HG03439 (cell line): ENCODE results near the gene GARIN5B.

Source experiments
- ATAC-seq: cut with Tn5 transposase; IDR thresholded peaks from one replicate; pipeline ENCODE4 v1.9.1; 2021; ENCODE audit warnings: mild to moderate bottlenecking, moderate library complexity; ENCODE audit not compliant: unreplicated experiment

The GARIN5B gene

DNA sequence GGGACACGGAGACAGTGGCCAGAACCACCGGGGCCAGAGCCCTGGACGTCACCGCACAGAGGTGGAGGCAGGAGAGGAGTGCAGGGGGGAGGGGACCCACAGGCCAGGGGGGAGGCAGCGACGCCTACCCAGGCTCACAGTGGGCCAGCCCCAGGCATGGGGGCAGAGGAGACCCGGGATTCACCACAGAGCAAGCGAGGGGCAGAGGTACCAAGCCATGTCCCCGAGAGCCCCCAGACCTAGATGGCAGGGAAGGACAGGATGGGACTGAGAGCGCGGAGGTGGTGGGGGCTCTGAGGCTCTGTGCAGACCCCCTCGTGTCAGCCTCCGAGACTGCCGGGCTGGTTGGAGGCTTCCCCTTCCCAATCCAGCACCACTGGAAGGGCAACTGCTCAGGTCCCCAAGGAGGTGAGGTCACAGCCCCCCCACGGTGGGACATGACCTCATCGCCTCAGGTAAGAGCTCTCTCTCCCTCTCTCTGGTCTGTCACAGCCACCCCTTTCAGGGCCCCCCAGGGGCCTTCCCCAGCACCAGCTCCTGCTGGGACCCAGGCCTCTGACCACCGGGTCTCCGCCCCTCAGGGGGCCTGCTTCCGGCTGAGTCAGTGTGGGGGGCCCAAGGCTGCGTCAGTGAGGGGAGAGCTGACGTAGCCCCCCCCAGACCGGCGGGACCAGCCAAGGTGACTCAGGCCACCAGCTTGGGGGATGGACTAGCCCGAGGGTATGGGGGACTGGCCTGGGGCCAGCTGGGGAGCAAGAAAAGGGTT lies 9.4 kb upstream of the GARIN5B start:
- ATAC-seq = no peak

DNA sequence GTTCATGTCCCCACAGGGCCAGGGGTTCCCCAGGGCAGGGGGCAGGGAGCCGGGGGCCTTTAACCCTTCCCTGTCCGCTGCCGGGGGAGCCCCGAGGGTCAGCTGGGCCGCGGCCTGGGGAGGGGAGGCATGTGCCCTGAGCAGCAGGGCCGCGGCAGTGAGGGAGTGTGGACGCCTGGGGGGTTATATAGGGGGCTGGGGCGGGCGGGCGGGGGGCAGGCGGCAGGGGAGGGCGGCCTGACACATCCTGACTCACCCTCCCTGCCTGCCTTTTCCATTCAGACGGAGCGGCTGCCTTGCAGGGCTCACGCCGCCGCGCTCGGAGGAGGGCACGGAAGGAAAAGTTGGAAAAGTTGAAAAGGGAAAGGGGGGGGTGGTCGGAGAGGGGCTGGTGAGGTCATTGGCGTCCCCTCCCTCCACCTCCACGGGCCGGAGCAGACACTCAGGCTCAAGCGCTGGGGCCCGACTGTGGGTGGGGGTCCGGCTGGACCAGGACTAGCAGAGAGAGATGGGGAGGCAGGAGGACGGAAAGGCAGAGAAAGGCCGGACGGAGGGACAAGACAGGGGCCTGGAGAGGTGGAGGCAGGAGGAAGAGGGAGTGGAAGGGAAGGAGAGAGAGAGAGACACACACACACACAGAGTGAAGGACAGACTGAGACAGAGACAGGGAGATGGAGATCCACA lies 7.4 kb upstream of the GARIN5B start, which contains the start of gene IL11:
Gene IL11 (minus strand): TSS at position 159 of the 684 bp plus-strand sequence. CDS start 153 bp downstream, at position 6.
- no peak for ATAC-seq

DNA sequence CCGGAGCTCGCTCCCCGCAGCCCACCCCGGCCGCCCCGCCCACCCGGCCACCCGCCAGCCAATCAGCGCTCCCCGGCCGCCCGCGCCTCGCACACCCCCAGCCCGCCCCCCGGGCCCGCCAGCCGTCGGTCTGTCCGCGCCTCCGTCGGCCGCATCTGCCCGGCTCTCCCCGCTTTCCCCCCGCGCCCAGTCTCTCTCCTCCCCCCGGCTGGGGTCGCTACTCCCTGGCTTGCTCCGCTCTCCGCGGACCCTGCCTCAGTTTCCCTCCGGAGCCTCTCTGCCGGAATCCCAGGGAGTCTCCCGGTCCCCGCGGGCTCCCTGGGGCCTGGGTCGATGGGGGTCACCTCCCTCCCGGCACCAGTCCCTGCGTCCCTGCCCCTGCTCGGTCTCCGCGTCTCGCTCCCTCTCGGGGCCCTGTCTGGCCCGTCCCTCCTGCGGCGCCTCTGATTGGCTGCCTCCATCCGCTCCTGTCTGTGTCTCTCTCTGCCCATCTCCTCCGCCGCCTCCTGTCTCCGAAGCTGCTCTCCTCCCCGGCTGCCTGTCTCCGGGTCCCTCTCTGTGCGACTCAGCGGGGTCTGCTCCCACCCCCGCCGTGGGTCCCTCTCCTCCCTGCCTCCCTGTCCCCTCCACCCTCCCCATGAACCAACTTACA lies 6.7 kb upstream of the GARIN5B start:
- ATAC-seq = no peak

DNA sequence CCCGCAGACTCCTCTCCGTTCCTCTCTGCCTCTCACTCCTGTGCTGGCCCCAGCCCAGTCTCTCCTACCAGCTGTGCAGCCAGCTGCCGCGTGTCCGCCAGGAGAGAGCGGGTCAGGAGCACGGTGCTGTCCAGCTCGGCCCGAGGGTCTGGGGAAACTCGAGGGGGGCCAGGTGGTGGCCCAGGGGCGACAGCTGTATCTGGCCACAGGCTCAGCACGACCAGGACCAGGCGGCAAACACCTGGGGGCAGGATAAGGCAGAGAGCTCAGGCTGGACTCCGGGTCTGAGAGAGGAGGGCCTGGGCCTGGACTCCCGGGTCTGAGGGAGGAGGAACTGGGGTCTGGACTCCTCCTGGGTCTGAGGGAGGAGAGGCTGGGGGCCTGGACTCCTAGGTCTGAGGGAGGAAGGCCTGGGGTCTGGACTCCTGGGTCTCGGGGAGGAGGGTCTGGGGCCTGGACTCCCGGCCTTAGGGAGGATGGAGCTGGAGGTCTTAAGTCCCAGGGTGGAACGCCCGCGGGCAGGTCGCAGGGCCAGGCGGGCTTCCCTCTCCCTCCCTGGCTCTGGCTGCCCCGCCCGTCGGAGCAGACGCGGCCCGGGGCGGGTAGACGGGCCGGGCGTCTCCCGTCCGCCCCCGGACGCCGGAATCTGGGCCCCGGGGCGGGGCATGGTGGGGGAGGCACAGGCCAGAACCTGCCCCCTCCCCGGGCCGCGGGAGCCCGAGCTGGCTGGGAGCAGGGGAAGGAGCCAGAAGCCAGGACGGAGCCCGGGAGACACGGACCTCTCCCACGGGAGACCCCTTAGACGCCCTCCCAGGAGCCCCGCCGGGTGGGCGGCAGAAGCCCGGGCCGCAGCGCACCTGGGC lies 5.9 kb upstream of the GARIN5B start:
- no peak for ATAC-seq

DNA sequence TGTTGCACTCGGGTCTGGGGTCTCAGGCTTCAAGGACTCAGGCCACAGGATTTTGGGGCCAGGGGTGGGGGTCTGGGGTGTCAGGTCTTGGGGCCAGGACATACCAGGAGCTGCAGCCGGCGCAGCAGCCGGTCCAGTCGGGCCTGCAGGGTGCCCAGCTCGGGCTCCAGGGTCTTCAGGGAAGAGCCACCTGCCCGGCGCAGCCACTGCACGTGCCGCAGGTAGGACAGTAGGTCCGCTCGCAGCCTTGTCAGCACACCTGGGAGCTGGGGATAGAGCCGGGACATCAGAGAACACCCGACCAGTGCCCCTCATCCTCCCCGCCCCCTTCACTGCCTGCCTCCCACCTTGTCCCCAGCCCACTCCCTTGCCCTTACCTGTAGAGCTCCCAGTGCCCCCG lies 5.0 kb upstream of the GARIN5B start:
- no peak for ATAC-seq

DNA sequence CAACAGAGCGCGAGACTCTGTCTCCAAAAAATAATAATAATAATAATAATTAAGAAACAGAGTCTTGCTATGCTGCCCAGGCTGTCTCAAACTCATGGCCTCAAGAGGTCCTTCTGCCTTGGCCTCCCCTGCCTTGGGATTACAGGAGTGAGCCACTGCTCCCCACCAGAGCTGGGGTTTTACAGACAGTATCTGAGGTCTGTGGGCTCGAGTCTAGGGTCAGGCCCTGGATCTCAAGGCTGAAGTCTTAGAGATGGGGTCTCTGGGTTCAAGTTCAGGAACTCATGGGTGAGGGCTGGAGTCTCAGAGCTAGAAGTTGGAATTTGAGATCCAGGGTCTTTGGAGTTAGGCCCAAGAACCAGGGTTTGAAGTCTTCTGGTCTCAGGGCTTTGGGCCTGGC lies 3.7 kb upstream of the GARIN5B start:
- ATAC-seq = no peak

DNA sequence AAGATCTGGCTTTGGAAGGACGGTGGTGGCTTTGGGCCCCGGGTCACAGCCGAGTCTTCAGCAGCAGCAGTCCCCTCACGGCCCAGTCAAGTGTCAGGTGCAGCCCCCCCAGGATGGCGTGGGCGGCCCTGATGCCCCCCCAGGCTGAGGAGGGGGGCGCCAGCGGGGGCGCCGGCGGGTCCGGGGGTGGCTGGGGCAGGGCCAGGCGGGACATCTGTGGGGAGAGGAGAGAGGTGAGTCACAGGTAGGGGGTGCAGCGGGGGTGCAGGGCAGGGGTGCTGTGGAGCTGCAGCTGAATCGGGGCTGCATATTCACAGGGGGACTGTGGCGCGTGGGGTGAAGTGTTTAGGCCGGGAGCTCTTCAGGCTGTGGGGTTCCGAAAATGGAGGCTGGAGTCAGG lies 2.9 kb upstream of the GARIN5B start:
- no peak for ATAC-seq

DNA sequence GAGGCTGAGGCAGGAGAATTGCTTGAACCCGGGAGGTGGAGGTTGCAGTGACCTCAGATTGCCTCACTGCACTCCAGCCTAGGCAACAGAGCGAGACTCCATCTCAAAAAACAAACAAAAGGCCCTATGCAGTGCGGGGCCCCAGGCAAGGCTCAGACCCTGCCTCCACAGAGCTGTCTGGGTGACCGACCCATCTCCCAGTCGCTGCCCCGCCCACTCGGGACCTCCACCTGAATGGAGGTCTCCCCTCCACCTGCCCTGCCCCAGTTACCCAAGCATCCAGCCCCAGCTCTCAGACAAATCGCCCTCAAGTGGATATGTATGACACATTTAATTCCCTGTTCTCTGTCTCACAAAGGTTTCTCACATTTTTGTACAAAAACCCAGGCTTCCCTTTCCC lies 2.2 kb upstream of the GARIN5B start:
- no peak for ATAC-seq

DNA sequence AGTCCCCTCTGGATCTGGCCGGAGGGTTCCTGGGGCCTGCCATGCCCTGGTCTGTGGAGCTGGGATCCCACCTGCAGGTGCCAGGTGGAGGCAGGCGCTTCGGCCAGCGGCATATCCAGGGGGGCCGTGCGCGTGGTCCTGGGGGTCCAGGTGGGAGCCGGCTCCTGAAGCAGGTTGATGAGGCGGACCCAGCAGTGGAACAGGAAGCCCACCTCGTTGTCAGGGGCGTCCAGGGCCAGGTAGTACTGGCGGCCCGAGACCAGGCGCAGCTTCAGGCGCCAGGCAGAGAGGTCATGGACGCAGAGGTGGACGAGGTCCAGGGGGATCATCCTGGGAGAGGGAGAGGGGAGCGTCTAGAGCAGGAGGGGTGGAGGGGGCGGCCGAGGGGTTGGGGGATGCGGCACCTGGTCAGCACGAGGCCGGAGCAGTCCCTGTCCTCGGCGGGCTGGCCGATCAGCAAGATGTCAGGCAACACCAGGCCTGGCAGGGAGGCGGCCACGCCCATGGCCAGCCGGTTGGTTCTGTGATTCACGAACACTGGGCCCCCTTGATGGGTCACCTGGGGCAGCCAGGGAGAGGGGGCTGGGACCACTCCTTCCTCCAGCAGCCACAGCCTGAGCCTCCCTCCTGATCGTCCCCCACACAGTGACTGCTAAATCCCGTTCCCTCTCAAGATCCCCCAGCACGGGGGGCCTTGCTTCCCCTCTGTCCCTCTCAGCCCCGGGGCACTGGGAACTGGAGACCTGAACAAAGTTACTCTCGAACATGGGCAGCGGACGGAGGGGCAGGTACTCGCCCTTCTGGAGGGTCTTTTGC lies 678 bp downstream of the GARIN5B start:
- ATAC-seq = no peak

DNA sequence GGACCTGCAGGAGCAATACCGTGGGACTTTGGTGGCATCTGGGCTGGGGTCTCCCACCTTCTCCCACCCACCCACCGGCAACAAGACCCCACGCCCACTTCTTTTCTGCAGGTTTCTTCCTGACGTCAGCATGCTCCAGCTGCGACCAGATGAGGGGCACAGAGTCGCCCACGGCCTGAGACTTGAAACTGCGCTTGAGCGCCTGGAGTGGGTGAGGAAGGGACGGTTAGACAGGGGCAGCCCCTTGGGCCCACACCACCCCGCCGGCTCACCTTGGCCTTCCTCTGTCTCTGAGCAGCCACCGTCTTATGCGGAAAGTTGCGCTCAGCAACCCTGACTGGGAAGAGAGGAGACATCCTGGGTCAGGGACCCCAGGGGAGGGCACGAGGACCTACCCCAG lies 2.2 kb downstream of the GARIN5B start:
- ATAC-seq = no peak

DNA sequence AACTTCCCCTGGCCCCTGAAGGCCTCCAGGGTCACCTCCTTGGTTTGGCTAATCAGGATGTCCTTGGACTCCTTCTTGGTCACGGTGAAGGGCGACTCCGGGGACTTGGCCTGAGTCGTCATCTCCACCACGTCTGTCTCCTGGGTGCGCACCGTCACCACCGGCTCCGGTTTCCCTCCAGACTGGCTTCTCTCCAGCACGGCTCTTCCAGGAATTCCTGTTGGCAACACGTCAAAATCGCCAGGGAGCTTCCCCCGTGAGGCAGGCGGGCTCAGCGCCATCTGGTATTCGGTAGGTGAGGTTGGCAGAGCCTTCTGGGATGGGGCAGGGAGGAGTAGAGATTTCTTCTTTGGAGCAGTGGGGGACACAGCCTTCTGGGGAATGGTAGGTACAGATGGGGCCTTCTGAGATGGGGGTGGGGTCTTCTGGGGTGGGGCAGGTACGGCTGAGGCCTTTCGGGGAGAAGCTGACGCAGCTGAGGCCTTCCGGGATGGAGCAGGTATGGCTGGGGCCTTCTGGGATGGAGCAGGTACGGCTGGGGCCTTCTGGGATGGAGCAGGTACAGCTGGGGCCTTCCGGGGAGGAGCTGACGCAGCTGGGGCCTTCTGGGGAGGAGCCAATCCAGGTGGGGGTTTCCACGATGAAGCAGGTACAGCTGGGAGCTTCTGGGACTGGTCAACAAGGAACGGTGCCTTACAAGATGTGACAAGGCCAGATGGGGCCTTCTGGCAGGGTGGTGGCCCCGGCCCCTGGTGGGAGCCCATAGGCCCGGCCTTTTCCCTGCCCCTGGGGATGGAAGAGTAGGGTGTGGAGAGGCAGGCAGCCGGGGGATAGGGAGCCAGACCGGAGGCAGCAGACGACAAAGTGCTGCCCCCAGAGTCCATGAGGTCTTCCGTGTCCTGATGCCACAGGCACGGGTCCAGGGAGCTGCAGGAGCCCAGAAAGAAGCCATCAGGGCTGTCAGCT lies 3.8 kb downstream of the GARIN5B start:
- no peak for ATAC-seq

DNA sequence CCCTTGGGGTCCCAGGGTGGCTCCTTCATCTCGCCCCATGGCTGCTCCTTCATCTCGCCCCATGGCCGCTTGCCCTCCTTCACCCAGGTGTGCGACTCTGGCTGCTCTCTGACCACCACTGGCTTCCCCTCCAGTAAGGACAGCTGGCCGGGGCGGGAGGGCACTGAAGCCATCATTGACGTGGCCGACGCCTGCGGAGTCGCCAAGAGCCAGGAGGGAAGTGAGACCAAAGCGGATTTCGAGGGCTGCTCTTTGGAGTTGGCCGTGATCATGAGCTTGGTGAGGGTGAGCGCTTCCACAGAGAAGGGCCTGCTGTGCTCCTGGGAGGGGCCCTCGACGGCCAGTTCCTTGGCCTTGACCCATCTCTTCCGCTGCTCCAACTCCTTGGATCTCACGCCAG lies 4.6 kb downstream of the GARIN5B start:
- no peak for ATAC-seq

DNA sequence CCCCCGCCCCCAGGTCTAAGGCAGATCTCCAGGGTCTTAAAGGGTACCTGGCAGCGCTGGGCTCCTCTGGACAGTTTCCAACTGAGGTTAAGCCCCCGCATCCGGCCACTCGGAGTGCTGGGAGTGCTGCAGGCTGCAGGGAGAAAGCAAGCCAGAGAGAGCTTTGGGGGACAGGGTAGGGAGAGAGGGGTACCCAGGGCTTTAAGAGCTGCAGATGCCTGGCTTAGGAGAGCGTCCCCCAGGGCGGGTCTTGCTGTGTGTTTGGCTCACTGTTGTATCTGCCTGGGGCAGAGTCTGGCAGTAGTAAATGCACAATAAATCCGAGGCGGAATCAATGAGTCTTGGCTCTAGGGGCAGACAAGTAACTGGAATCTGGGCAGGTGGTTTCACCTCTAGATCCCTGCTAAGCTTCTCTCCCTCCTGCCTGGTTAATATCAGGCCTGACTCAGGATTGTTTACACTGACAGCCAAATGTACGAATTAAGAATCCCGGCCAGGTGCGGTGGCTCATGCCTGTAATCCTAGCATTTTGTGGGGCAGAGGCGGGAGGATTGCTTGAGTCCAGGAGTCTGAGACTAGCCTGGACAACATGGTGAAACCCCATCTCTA lies 7.7 kb downstream of the GARIN5B start:
- ATAC-seq = no peak

DNA sequence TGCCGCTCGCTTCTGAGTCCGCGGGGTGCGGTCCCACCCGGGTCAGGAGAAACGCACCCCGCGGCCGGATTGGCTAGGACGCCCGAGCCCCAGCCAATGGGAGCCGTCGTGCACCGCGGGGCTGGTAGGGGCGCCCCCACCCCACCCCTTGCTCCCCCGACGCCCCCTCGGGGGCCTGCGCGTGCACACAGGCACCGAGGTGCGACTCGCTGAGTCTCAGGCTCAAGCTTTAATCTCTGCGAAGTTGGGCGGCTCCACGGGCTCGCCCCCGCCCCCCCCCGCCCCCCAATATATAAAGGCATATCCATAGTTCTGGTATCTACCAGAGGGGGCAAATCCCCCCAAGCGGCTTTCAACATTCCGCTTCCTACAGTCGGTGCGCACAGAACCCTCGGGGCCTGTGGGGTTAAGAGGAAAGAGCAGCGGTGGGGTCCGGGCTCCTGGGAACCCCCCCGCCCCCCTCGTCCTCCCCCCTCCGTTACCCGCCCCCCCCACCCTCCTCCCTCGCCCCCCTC lies 8.3 kb downstream of the GARIN5B start, which contains the start of gene COX6B2:
Gene COX6B2 (minus strand): TSS at position 22 of the 515 bp plus-strand sequence. CDS start 198 bp downstream, outside the sequence.
- ATAC-seq = no peak

DNA sequence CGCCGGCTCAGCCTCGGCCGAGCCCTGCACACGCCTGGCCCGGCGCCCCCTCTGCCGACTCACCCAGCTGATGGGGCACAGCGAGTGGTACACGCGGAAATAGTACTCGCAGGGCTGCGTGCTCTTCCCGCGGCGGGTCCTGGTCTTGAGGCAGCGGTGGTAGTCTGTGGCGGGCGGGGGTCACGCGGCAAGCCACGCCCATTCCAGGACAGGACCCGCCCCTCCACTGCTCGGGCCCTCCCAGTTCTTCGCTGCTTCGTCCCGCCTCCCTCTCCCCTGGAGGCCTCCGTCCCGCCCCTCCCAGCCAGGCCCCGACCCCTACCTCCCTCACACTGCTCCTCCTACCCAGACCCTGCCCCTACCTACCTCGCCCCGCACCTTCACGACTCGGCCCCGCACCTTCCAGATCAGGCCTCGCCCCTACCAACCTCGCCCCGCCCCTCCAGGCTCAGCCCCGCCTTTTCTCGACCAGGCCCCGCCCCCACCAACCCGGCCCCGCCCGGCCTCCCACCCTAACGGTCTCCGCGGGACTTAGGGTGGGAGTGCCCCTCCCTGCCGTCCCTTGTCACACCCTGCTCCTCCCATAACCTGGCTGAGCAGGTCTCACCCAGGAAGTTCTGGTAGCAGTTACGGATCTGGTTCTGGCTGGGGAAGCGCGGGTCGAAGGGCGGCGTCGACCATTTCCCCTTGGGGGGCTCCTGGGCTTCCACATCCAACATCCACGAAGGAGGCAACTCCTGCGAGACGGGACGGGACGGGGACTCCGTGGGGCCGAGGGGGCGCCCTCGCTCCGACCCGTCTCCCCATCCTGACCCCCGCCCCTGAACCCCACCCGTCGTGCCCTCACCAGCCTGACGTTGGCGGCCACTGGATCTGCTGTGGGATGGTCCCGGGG lies 9.0 kb downstream of the GARIN5B start:
- no peak for ATAC-seq

DNA sequence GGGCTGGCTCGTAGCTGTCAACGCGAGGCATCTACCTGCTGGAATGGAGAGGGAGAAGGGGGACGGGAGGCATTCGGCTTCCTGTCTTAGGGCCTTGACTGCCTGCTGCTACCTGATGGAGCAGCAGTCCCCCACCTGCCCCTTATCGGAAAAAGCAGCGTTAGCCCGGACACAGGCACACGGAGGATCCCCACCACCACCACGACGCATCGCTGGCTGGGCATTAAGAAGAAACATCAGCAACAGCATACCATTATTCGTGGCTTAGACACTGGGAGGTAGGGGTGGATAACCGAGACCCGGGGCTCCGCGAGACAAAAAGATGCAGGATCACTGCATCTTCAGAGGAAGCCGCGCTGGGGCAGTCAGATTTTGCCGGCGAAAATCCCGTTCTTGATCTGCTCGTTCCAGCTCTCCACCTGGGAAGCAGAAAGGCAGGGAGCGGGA lies 9.7 kb downstream of the GARIN5B start:
- ATAC-seq = no peak

DNA sequence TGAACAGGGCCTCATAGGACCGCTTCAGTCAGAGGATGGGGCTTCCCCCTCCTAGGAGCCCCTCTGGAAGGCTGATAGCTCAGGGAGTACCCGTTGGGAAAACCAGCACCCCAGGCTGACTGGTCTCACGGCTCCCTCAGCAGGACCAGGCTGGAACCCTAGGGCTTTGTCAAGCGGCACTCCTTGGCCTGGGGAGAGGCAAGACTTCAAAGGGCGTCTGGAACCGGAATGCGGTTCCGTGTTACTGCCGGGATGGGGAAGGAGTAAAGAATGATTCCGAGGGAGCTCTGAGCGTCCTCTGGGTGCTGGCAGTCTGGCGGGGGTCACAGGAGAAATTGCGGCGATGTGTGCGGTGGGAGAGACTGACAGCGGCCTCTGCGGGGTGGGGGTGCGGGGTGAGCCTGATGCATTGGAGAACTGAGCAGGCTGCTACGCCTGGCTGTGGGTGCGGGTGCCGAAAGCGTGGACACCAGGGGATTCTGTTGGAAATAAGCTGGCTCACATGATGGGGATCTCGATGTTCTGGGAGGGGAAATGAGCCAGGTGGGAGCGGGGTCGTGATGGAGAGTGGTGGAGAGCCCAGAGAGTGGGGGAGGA lies 10.4 kb downstream of the GARIN5B start:
- no peak for ATAC-seq
